Glutamatergic neuron (in vitro differentiated cells): Measurements from ENCODE around the gene GNB3. TPM values are rescaled to one million over a fixed set of nuclear protein-coding genes. Genes with fewer than 3 reads are reported as not detected.
"Not testable (repeated sequence)": the region's sequence is repeated elsewhere in the genome, so short reads cannot be mapped to it uniquely, and the experiment has no call there.

Source experiments
- DNase-seq: peaks from one replicate; pipeline ENCODE4 v3.0.0; 2022
- H3K27ac Mint-ChIP-seq: one replicate; pipeline ENCODE4 v1.8.0; 2020; ENCODE audit warnings: mild to moderate bottlenecking, mixed read lengths, inconsistent platforms; ENCODE audit not compliant: unreplicated experiment
- H3K27me3 Mint-ChIP-seq: one replicate; pipeline ENCODE4 v1.8.0; 2020; ENCODE audit warnings: mild to moderate bottlenecking, moderate library complexity, mixed read lengths, inconsistent platforms; ENCODE audit not compliant: unreplicated experiment
- H3K36me3 Mint-ChIP-seq: one replicate; pipeline ENCODE4 v1.8.0; 2020; ENCODE audit warnings: mild to moderate bottlenecking, mixed read lengths, inconsistent platforms; ENCODE audit not compliant: unreplicated experiment
- H3K4me1 Mint-ChIP-seq: one replicate; pipeline ENCODE4 v1.8.0; 2020; ENCODE audit warnings: mild to moderate bottlenecking, low read depth, mixed read lengths, inconsistent platforms; ENCODE audit not compliant: unreplicated experiment
- H3K4me3 Mint-ChIP-seq: one replicate; pipeline ENCODE4 v1.8.0; 2020; ENCODE audit warnings: mild to moderate bottlenecking, mixed read lengths, inconsistent platforms; ENCODE audit not compliant: unreplicated experiment
- H3K9me3 Mint-ChIP-seq: one replicate; pipeline ENCODE4 v1.8.0; 2020; ENCODE audit warnings: mild to moderate bottlenecking, moderate library complexity, mixed read lengths, inconsistent platforms; ENCODE audit not compliant: unreplicated experiment
- CTCF ChIP-seq: fragments of 200-600 bp; sonication (generic); IDR thresholded peaks from one replicate; pipeline ENCODE4 v1.5.0; 2021; ENCODE audit not compliant: partially characterized antibody, unreplicated experiment
- total RNA-seq: library from RNA; stranded (reverse); fragmentation: NEBNext Ultra II Directional; extraction: Animal tissue kit (Norgen Biotek cat#: 25700); gene quantifications from one replicate; pipeline ENCODE4 v1.2.1, GENCODE V29; 2021; ENCODE audit not compliant: unreplicated experiment

GNB3 gene
- total RNA-seq, 1 donor from 2014 or later = 45.7 TPM

- Mint-ChIP-seq H3K27ac (peak overlapping the region; percentile 85), H3K27me3 (peaks cover 17% of the 10 kb centered on the region), H3K4me1 (peaks cover 24% of the 10 kb centered on the region), H3K36me3 (peaks cover 1% of the 10 kb centered on the region), H3K9me3 (peaks cover 26% of the 10 kb centered on the region), H3K4me3 (peak overlapping the region; percentile 91)
- no peak for TF ChIP-seq CTCF
- peak; percentile 41 for DNase-seq
Measured at GRCh38 chr12:6868211-6869048, 27.7 kb downstream of the GNB3 start.

- Mint-ChIP-seq H3K36me3 (no peaks in the 10 kb centered on the region), H3K4me1 (peaks cover 24% of the 10 kb centered on the region), H3K27ac (peak overlapping the region; percentile 85), H3K27me3 (peaks cover 17% of the 10 kb centered on the region), H3K4me3 (peak overlapping the region; percentile 91), H3K9me3 (peaks cover 31% of the 10 kb centered on the region)
- TF ChIP-seq CTCF = peak; percentile 91
- DNase-seq = peak; percentile 93
Measured at GRCh38 chr12:6869049-6870021, 28.6 kb downstream of the GNB3 start.

- peaks cover 17% of the 10 kb centered on the region for H3K27me3 Mint-ChIP-seq
- H3K9me3 Mint-ChIP-seq = peaks cover 28% of the 10 kb centered on the region
Measured at GRCh38 chr12:6870304-6870703, 29.6 kb downstream of the GNB3 start.

GRCh38 chr12:6871052-6871957 is 30.6 kb downstream of the GNB3 start:
- Mint-ChIP-seq H3K27me3 (peaks cover 21% of the 10 kb centered on the region), H3K36me3 (no peaks in the 10 kb centered on the region), H3K4me3 (peak overlapping the region; percentile 89), H3K27ac (peak overlapping the region; percentile 78), H3K4me1 (peaks cover 23% of the 10 kb centered on the region), H3K9me3 (peaks cover 26% of the 10 kb centered on the region)
- TF ChIP-seq CTCF = no peak
- no peak for DNase-seq

More at GRCh38 chr12:6870304-6870703, 29.6 kb downstream of the GNB3 start:
- H3K4me3 Mint-ChIP-seq = peak overlapping the region; percentile 91
- H3K4me1 Mint-ChIP-seq = peaks cover 24% of the 10 kb centered on the region
- not testable (repeated sequence) for DNase-seq, H3K36me3 Mint-ChIP-seq
- H3K27ac Mint-ChIP-seq = peak overlapping the region; percentile 74
